ENCODE results near the gene TTC27. TPM values are rescaled to one million over a fixed set of nuclear protein-coding genes. Genes with fewer than 3 reads are reported as not detected.

The TTC27 gene
- total RNA-seq, 6 experiments from 2014 or later = 6.8 to 9.5 (median 7.3) TPM

- H3K9me3 ChIP-seq = peaks cover 0 to under 1% (median 0%) of the 10 kb centered on the region in 4 donors
- H3K4me3 ChIP-seq = no peak overlapping the region
- 100% methylated on average over 1 of the region's 1 CpG for WGBS (ENCODE audit: insufficient coverage, low coverage, low lambda C conversion rate, missing lambda C conversion rate)
- DNase-seq = no peak
- no peaks in the 10 kb centered on the region for H3K4me1 ChIP-seq
- no peak overlapping the region for H3K27ac ChIP-seq
- no peak for TF ChIP-seq CTCF (IDR thresholded peaks at IDR 0.05)
- no peak for TF ChIP-seq POLR2A (IDR thresholded peaks at IDR 0.05)
- no peak for ATAC-seq
- intact Hi-C loops (cut with DNase I) = loop anchor here in 1 of 2 donors (10.0 kb wide), 1 partner anchor 169 kb away; the partner anchor contains the start of gene LTBP1
- no peaks in the 10 kb centered on the region for H3K36me3 ChIP-seq
- no peaks in the 10 kb centered on the region for H3K27me3 ChIP-seq
Observed at GRCh38 chr2:32775954-32776353, 148.1 kb downstream of the TTC27 start.

- 87% methylated on average over 6 of the region's 6 CpGs for WGBS (ENCODE audit: insufficient coverage, low coverage, low lambda C conversion rate, missing lambda C conversion rate)
- TF ChIP-seq CTCF (IDR thresholded peaks at IDR 0.05) (no peak), POLR2A (IDR thresholded peaks at IDR 0.05) (no peak)
- Histone ChIP-seq H3K4me3 (no peak overlapping the region), H3K27me3 (no peaks in the 10 kb centered on the region), H3K4me1 (no peaks in the 10 kb centered on the region), H3K27ac (no peak overlapping the region), H3K9me3 (peaks cover 0 to 4% (median 0%) of the 10 kb centered on the region in 4 donors), H3K36me3 (no peaks in the 10 kb centered on the region)
- ATAC-seq = no peak
- DNase-seq = no peak
- intact Hi-C loops (cut with DNase I) = loop anchor here in 1 of 2 donors (10.0 kb wide), 1 partner anchor 167 kb away; the partner anchor contains the start of gene LTBP1
Observed at GRCh38 chr2:32777714-32778113, 149.9 kb downstream of the TTC27 start.

- 100% methylated on average over 2 of the region's 2 CpGs for WGBS (ENCODE audit: insufficient coverage, low coverage, low lambda C conversion rate, missing lambda C conversion rate)
- no peak overlapping the region for H3K4me3 ChIP-seq
Observed at GRCh38 chr2:32780961-32781360, 153.1 kb downstream of the TTC27 start.

GRCh38 chr2:32783469-32783868, 155.6 kb downstream of the TTC27 start:
- no peak for DNase-seq
- no peak overlapping the region for H3K27ac ChIP-seq

More at GRCh38 chr2:32780961-32781360, 153.1 kb downstream of the TTC27 start:
- ATAC-seq (no peak), DNase-seq (no peak)
- no peaks in the 10 kb centered on the region for H3K27me3 ChIP-seq
- H3K27ac ChIP-seq = no peak overlapping the region
- intact Hi-C loops (cut with DNase I) = no loop called here
- H3K9me3 ChIP-seq = peaks cover 0 to 4% (median 0%) of the 10 kb centered on the region in 4 donors
- TF ChIP-seq CTCF (IDR thresholded peaks at IDR 0.05) = no peak
- TF ChIP-seq POLR2A (IDR thresholded peaks at IDR 0.05) = no peak
- H3K36me3 ChIP-seq = peaks cover 0 to 2% (median 0%) of the 10 kb centered on the region in 4 donors
- no peaks in the 10 kb centered on the region for H3K4me1 ChIP-seq

More at GRCh38 chr2:32783469-32783868, 155.6 kb downstream of the TTC27 start:
- no peaks in the 10 kb centered on the region for H3K4me1 ChIP-seq
- TF ChIP-seq POLR2A (IDR thresholded peaks at IDR 0.05) = no peak
- no peak for TF ChIP-seq CTCF (IDR thresholded peaks at IDR 0.05)
- 73% methylated on average over 2 of the region's 2 CpGs for WGBS (ENCODE audit: insufficient coverage, low coverage, low lambda C conversion rate, missing lambda C conversion rate)
- H3K36me3 ChIP-seq = peaks cover 0 to 4% (median 0%) of the 10 kb centered on the region in 4 donors
- no peaks in the 10 kb centered on the region for H3K27me3 ChIP-seq
- H3K4me3 ChIP-seq = no peak overlapping the region
- H3K9me3 ChIP-seq = peaks cover 0 to 4% (median 0%) of the 10 kb centered on the region in 4 donors
- intact Hi-C loops (cut with DNase I) = no loop called here
- no peak for ATAC-seq

Data from right lobe of liver (tissue), 6 donors.